Panc1 (cell line): Measurements from ENCODE around the gene PPP3CB. TPM values are rescaled to one million over a fixed set of nuclear protein-coding genes. Genes with fewer than 3 reads are reported as not detected.

Experiments used
- ATAC-seq: fragments of 200-7000 bp; cut with Tn5 transposase; 2 replicates; pipeline ENCODE4 v1.9.1; 2020; ENCODE audit warnings: mild to moderate bottlenecking, moderate library complexity
- BruUV-seq: library from RNA; stranded (reverse); fragments of 400-500 nt; replicated peaks from 2 replicates; lab custom pipeline; 2021; lab: Mats Ljungman, UMichigan
- CTCF ChIA-PET: fragments of 300-600 bp; sonication (Branson Sonifier 250); formaldehyde crosslinking; loops from one replicate; lab custom pipeline; 2022; ENCODE audit warnings: antibody characterized with exemption; lab: Charles Lee
- POLR2A ChIA-PET: fragments of 300-600 bp; sonication (Branson Sonifier 250); formaldehyde crosslinking; loops from one replicate; lab custom pipeline; 2022; ENCODE audit warnings: antibody characterized with exemption; lab: Charles Lee
- DNase-seq: peaks from one replicate; pipeline ENCODE4 v3.0.0-alpha.2; 2010; ENCODE audit warnings: low read depth, low spot score
- H3K27ac ChIP-seq: 2 replicates; pipeline ENCODE4 v1.5.1; 2011; ENCODE audit warnings: mild to moderate bottlenecking, low read length, inconsistent platforms
- H3K27me3 ChIP-seq: fragments of 200-500 bp; sonication (Bioruptor generic); 2 replicates; pipeline ENCODE4 v1.6.0; 2014; ENCODE audit warnings: low read length, inconsistent platforms; ENCODE audit not compliant: control insufficient read depth, insufficient read depth
- H3K36me3 ChIP-seq: fragments of 200-500 bp; sonication (Bioruptor generic); 2 replicates; pipeline ENCODE4 v1.5.1; 2014; ENCODE audit warnings: inconsistent platforms, mild to moderate bottlenecking, low read length, moderate library complexity; ENCODE audit not compliant: control insufficient read depth, insufficient read depth
- H3K4me1 ChIP-seq: 2 replicates; pipeline ENCODE4 v1.5.1; 2011; ENCODE audit warnings: inconsistent platforms, mild to moderate bottlenecking, low read length, moderate library complexity; ENCODE audit not compliant: control insufficient read depth, insufficient read depth
- H3K4me3 ChIP-seq, 2 experiments: 2 replicates each; pipeline ENCODE4 v1.5.1; 2011 to 2012; ENCODE audit warnings: low read depth in 2 of 2, low read length in 2 of 2, mild to moderate bottlenecking in 2 of 2, inconsistent platforms in 1 of 2, moderate library complexity in 1 of 2
- H3K9me3 ChIP-seq: fragments of 200-500 bp; sonication (Bioruptor generic); 2 replicates; pipeline ENCODE4 v1.5.1; 2014; ENCODE audit warnings: low read depth, mild to moderate bottlenecking, inconsistent platforms, low read length, moderate library complexity; ENCODE audit not compliant: control insufficient read depth, insufficient read depth
- CTCF ChIP-seq: fragments of 450-650 bp; IDR thresholded peaks from 2 replicates; pipeline ENCODE4 v1.5.1; 2017; ENCODE audit warnings: mild to moderate bottlenecking
- POLR2AphosphoS5 ChIP-seq: IDR thresholded peaks from 2 replicates; pipeline ENCODE4 v1.6.1; 2012; ENCODE audit warnings: mild to moderate bottlenecking, low read depth, low read length, moderate library complexity
- REST ChIP-seq, 2 experiments: IDR thresholded peaks; 2 replicates each; pipeline ENCODE4 v1.6.1; 2011 to 2012; ENCODE audit warnings: low read depth in 2 of 2, control low read depth in 1 of 2, low read length in 1 of 2, mild to moderate bottlenecking in 1 of 2, moderate library complexity in 1 of 2; ENCODE audit not compliant: insufficient read depth in 1 of 2
- SIN3A ChIP-seq: IDR thresholded peaks from 2 replicates; pipeline ENCODE4 v1.6.1; 2012; ENCODE audit warnings: low read depth, mild to moderate bottlenecking, low read length, moderate library complexity, borderline replicate concordance; ENCODE audit not compliant: insufficient read depth
- TCF7L2 ChIP-seq: IDR thresholded peaks from 2 replicates; pipeline ENCODE4 v1.6.1; 2011; ENCODE audit warnings: mild to moderate bottlenecking, low read depth, low read length, inconsistent platforms
- in situ Hi-C: cut with HindIII; loops from 2 replicates; pipeline ENCODE4 v1.10.0; 2016; ENCODE audit warnings: low sequenced_read_pairs, low pct_unique_long_range_greater_than_20kb
- intact Hi-C: fragments of 100-400 bp; cut with micrococcal nuclease; formaldehyde crosslinking; loops from one replicate; pipeline ENCODE4 v1.10.0; 2022; ENCODE audit not compliant: unreplicated experiment
- total RNA-seq: library from RNA; stranded (reverse); gene quantifications from one replicate; pipeline ENCODE4 v1.2.1, GENCODE V29; 2021; ENCODE audit not compliant: unreplicated experiment

PPP3CB gene
- total RNA-seq, 1 experiment from 2014 or later: 34.8 TPM

GRCh38 chr10:73501651-73502050 lies 5.8 kb upstream of the PPP3CB start:
- POLR2A ChIA-PET: no interaction called here
- TF ChIP-seq SIN3A: no peak
- no peak for TF ChIP-seq TCF7L2
- no peak for TF ChIP-seq CTCF
- no peak for TF ChIP-seq REST (IDR thresholded peaks at IDR 0.05; ENCODE audit: insufficient read depth in 1 of 2, low read depth in 2 of 2, low read length in 1 of 2)
- TF ChIP-seq POLR2AphosphoS5: no peak
- DNase-seq (no peak), ATAC-seq (no peak)
- in situ Hi-C loops: no loop called here
- Histone ChIP-seq H3K27me3 (no peaks in the 10 kb centered on the region), H3K36me3 (no peaks in the 10 kb centered on the region), H3K9me3 (no peaks in the 10 kb centered on the region), H3K4me1 (peaks cover 2% of the 10 kb centered on the region), H3K27ac (no peak overlapping the region), H3K4me3 (no peak overlapping the region)
- BruUV-seq: no TSS peak
- intact Hi-C loops: no loop called here
- CTCF ChIA-PET: no interaction called here

GRCh38 chr10:73497623-73498022 lies 1.8 kb upstream of the PPP3CB start:
- DNase-seq (no peak), ATAC-seq (no peak)
- POLR2A ChIA-PET: no interaction called here
- no peaks in the 10 kb centered on the region for H3K9me3 ChIP-seq
- H3K4me1 ChIP-seq: peaks cover 22% of the 10 kb centered on the region
- H3K36me3 ChIP-seq: peaks cover 2% of the 10 kb centered on the region
- TF ChIP-seq REST (IDR thresholded peaks at IDR 0.05; ENCODE audit: insufficient read depth in 1 of 2, low read depth in 2 of 2, low read length in 1 of 2): no peak
- TF ChIP-seq POLR2AphosphoS5: no peak
- no peak for TF ChIP-seq TCF7L2
- no peak for TF ChIP-seq SIN3A
- TF ChIP-seq CTCF: no peak
- CTCF ChIA-PET: no interaction called here
- H3K27me3 ChIP-seq: no peaks in the 10 kb centered on the region
- in situ Hi-C loops: no loop called here
- BruUV-seq: no TSS peak
- intact Hi-C loops: no loop called here
- no peak overlapping the region for H3K4me3 ChIP-seq
- H3K27ac ChIP-seq: no peak overlapping the region
